Right ventricle myocardium inferior (tissue), 1 donor: ENCODE data around the gene NTSR2. TPM values are rescaled to one million over a fixed set of nuclear protein-coding genes. Genes with fewer than 3 reads are reported as not detected.
A peak's percentile ranks its signal among the peaks of the same experiment; 100 is the strongest.

Experiments used
- ATAC-seq: fragments of 200-7000 bp; cut with Tn5 transposase; one replicate; pipeline ENCODE4 v1.9.1; 2020; ENCODE audit warnings: mild to moderate bottlenecking, moderate library complexity
- DNase-seq: peaks from one replicate; pipeline ENCODE4 v3.0.0; 2021; ENCODE audit errors: missing footprints
- intact Hi-C: fragments of 100-400 bp; cut with DNase I; formaldehyde crosslinking; loops from one replicate; pipeline ENCODE4 v1.11.0; 2022
- total RNA-seq: library from RNA; stranded (reverse); fragmentation: NEBNext Ultra II Directional; extraction: Animal tissue kit (Norgen Biotek cat#: 25700); gene quantifications from one replicate; pipeline ENCODE4 v1.2.1, GENCODE V29; 2021
- donor health status: DM: no; HTN: yes; CAD: no; lungs with severe emphysema.

The NTSR2 gene
- total RNA-seq, 1 donor from 2014 or later, result not detected

- DNase-seq, result no peak
- intact Hi-C loops, result no loop called here
- ATAC-seq, result no peak
These were observed 29.9 kb downstream of the NTSR2 start for GRCh38 chr2:11640132-11640531.

- DNase-seq, result no peak
- intact Hi-C loops, result no loop called here
- ATAC-seq, result no peak
These were observed 30.5 kb downstream of the NTSR2 start for GRCh38 chr2:11639503-11639902.

GRCh38 chr2:11637546-11637945 lies 32.4 kb downstream of the NTSR2 start:
- ATAC-seq, result no peak
- intact Hi-C loops, result no loop called here
- no peak for DNase-seq

- intact Hi-C loops, result no loop called here
- no peak for DNase-seq
- ATAC-seq, result no peak
These were observed 33.3 kb downstream of the NTSR2 start for GRCh38 chr2:11636593-11637295.

GRCh38 chr2:11635141-11635540 lies 34.9 kb downstream of the NTSR2 start:
- intact Hi-C loops, result no loop called here
- ATAC-seq (no peak), DNase-seq (no peak)

- DNase-seq (no peak), ATAC-seq (no peak)
- intact Hi-C loops, result no loop called here
These were observed 35.4 kb downstream of the NTSR2 start for GRCh38 chr2:11634584-11634983.

- no peak for DNase-seq
- no peak for ATAC-seq
- intact Hi-C loops, result no loop called here
These were observed 36.0 kb downstream of the NTSR2 start for GRCh38 chr2:11633923-11634478.

GRCh38 chr2:11631462-11631861 lies 38.5 kb downstream of the NTSR2 start:
- intact Hi-C loops, result no loop called here
- ATAC-seq, result no peak

GRCh38 chr2:11630855-11631254 lies 39.1 kb downstream of the NTSR2 start:
- intact Hi-C loops, result no loop called here
- no peak for DNase-seq
- ATAC-seq, result no peak

More at GRCh38 chr2:11631462-11631861, 38.5 kb downstream of the NTSR2 start:
- DNase-seq, result no peak

- DNase-seq, result no peak
- intact Hi-C loops, result no loop called here
- peak; percentile 66 for ATAC-seq
These were observed 40.1 kb downstream of the NTSR2 start for GRCh38 chr2:11629851-11630250.

GRCh38 chr2:11629215-11629614 lies 40.8 kb downstream of the NTSR2 start:
- intact Hi-C loops, result no loop called here
- ATAC-seq (no peak), DNase-seq (no peak)

- ATAC-seq (no peak), DNase-seq (no peak)
- intact Hi-C loops, result no loop called here
These were observed 41.3 kb downstream of the NTSR2 start for GRCh38 chr2:11628675-11629074.

GRCh38 chr2:11625671-11626070 lies 44.3 kb downstream of the NTSR2 start:
- ATAC-seq (no peak), DNase-seq (no peak)
- intact Hi-C loops, result no loop called here

GRCh38 chr2:11624893-11625292 lies 45.1 kb downstream of the NTSR2 start:
- ATAC-seq (no peak), DNase-seq (no peak)

GRCh38 chr2:11622611-11623010 lies 47.4 kb downstream of the NTSR2 start:
- intact Hi-C loops, result no loop called here
- ATAC-seq (no peak), DNase-seq (no peak)

More at GRCh38 chr2:11624893-11625292, 45.1 kb downstream of the NTSR2 start:
- intact Hi-C loops, result no loop called here

- no peak for ATAC-seq
- no peak for DNase-seq
- intact Hi-C loops, result no loop called here
These were observed 48.6 kb downstream of the NTSR2 start for GRCh38 chr2:11621410-11621809.

- ATAC-seq (no peak), DNase-seq (no peak)
- intact Hi-C loops, result no loop called here
These were observed 51.3 kb downstream of the NTSR2 start for GRCh38 chr2:11618708-11619062.

- ATAC-seq (peak; percentile 21), DNase-seq (no peak)
- intact Hi-C loops, result no loop called here
These were observed 51.8 kb downstream of the NTSR2 start for GRCh38 chr2:11617984-11618707.

- no peak for ATAC-seq
- intact Hi-C loops, result no loop called here
- DNase-seq, result no peak
These were observed 52.5 kb downstream of the NTSR2 start for GRCh38 chr2:11617527-11617926.

- intact Hi-C loops, result no loop called here
- ATAC-seq (no peak), DNase-seq (no peak)
These were observed 53.1 kb downstream of the NTSR2 start for GRCh38 chr2:11616851-11617415.
